Loucy (cell line): Measurements from ENCODE around the gene LFNG.
A peak's percentile ranks its signal among the peaks of the same experiment; 100 is the strongest.

ENCODE experiments used
- H2AFZ ChIP-seq: fragments of 200-600 bp; sonication (generic); 2 replicates; pipeline ENCODE4 v1.6.0; 2016; ENCODE audit warnings: antibody characterized with exemption, mild to moderate bottlenecking, low read length, moderate library complexity
- H3F3A ChIP-seq: fragments of 200-600 bp; 2 replicates; pipeline ENCODE4 v1.6.0; 2016; ENCODE audit warnings: antibody characterized with exemption, low read depth, mild to moderate bottlenecking
- H3K27me3 ChIP-seq: fragments of 200-600 bp; sonication (generic); 2 replicates; pipeline ENCODE4 v1.6.1; 2014; ENCODE audit warnings: low read length, mild to moderate bottlenecking; ENCODE audit not compliant: insufficient read depth, poor library complexity, severe bottlenecking
- H3K36me3 ChIP-seq: fragments of 200-600 bp; sonication (generic); 2 replicates; pipeline ENCODE4 v1.6.1; 2016; ENCODE audit warnings: low read length; ENCODE audit not compliant: insufficient read depth
- H3K4me1 ChIP-seq: fragments of 200-600 bp; sonication (generic); 2 replicates; pipeline ENCODE4 v1.5.1; 2014; ENCODE audit warnings: low read length, mild to moderate bottlenecking; ENCODE audit not compliant: insufficient read depth, poor library complexity, severe bottlenecking
- H3K4me2 ChIP-seq: fragments of 200-600 bp; sonication (generic); 2 replicates; pipeline ENCODE4 v1.6.0; 2014; ENCODE audit warnings: antibody characterized with exemption, low read length, low read depth, mild to moderate bottlenecking; ENCODE audit not compliant: poor library complexity, severe bottlenecking
- H3K4me3 ChIP-seq: fragments of 200-600 bp; sonication (generic); 2 replicates; pipeline ENCODE4 v1.5.1; 2014; ENCODE audit warnings: low read length, mild to moderate bottlenecking, mixed read lengths; ENCODE audit not compliant: poor library complexity, severe bottlenecking
- H3K79me2 ChIP-seq: fragments of 200-600 bp; sonication (generic); 2 replicates; pipeline ENCODE4 v1.6.1; 2014; ENCODE audit warnings: low read length; ENCODE audit not compliant: insufficient read depth
- H3K9ac ChIP-seq: fragments of 200-600 bp; sonication (generic); 2 replicates; pipeline ENCODE4 v1.6.0; 2014; ENCODE audit warnings: mild to moderate bottlenecking, low read depth, low read length, moderate library complexity; ENCODE audit not compliant: poor library complexity, severe bottlenecking
- H3K9me2 ChIP-seq: fragments of 200-600 bp; sonication (generic); replicated peaks from 2 replicates; pipeline ENCODE4 v1.6.1; 2016; ENCODE audit warnings: low read depth, low read length, mixed read lengths
- H3K9me3 ChIP-seq: fragments of 200-600 bp; sonication (generic); 2 replicates; pipeline ENCODE4 v1.6.1; 2014; ENCODE audit warnings: mild to moderate bottlenecking, antibody characterized with exemption, low read length, low read depth; ENCODE audit not compliant: insufficient read depth
- H4K20me1 ChIP-seq: fragments of 200-600 bp; sonication (generic); 2 replicates; pipeline ENCODE4 v1.6.0; 2014; ENCODE audit warnings: antibody characterized with exemption, low read length, mild to moderate bottlenecking; ENCODE audit not compliant: insufficient read depth, poor library complexity, severe bottlenecking
- EZH2phosphoT487 ChIP-seq: fragments of 200-600 bp; IDR thresholded peaks from 2 replicates; pipeline ENCODE4 v1.6.1; 2018; ENCODE audit warnings: antibody characterized with exemption, mild to moderate bottlenecking, moderate library complexity, borderline replicate concordance
- TF ChIP-seq, protein P1 (sequence below): fragments of 200-600 bp; sonication (generic); conservative IDR thresholded peaks from 2 replicates; pipeline ENCODE4 v1.5.1; 2014; ENCODE audit warnings: mild to moderate bottlenecking, antibody characterized with exemption, low read length

The LFNG gene

DNA sequence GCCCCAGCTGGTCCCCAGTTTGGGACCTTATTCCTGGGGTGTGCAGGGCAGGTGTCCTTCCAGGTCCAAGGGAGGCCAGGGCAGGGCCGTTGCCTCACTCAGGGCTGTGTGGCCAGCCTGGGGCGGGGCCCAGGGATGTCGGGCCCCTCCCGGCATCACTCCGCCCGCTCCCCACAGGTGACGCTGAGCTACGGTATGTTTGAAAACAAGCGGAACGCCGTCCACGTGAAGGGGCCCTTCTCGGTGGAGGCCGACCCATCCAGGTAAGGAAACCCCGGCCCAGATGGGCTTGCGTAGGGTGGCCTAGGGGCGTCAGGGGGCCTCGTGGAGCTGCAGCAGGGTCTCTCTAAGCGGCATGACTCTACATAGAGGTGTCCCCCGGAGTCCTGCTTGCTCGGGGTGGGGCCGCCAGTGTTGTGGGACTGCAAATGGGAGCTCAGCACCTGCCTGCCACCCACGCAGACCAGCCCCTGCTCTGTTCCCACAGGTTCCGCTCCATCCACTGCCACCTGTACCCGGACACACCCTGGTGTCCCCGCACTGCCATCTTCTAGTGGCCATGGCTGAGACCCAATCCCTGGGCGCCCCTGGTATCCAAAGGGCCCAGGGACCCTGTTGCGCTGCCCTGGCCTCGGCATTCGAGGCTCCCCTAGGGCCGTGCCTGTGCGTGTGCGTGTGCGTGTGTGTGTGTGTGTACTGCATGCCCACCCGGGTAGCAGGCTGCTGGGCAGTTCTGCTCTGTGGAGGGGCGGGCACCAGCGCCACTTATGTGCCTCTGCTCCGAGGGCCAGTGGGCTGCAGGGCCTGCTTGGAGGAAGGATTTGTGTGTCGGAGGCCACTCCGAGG lies 7.3 kb downstream of the LFNG start:
- Histone ChIP-seq H3K36me3 (no peaks in the 10 kb centered on the region), H4K20me1 (no peaks in the 10 kb centered on the region), H3K4me1 (peaks cover 49% of the 10 kb centered on the region), H3K9ac (no peak overlapping the region), H3F3A (peaks cover 3% of the 10 kb centered on the region; the same call in 1 of the 2 replicates), H3K4me3 (no peak overlapping the region), H3K79me2 (no peaks in the 10 kb centered on the region), H3K4me2 (no peak overlapping the region), H3K9me3 (no peaks in the 10 kb centered on the region), H3K9me2 (no peaks in the 10 kb centered on the region), H2AFZ (no peak overlapping the region), H3K27me3 (no peaks in the 10 kb centered on the region)
- TF ChIP-seq, protein P1, sequence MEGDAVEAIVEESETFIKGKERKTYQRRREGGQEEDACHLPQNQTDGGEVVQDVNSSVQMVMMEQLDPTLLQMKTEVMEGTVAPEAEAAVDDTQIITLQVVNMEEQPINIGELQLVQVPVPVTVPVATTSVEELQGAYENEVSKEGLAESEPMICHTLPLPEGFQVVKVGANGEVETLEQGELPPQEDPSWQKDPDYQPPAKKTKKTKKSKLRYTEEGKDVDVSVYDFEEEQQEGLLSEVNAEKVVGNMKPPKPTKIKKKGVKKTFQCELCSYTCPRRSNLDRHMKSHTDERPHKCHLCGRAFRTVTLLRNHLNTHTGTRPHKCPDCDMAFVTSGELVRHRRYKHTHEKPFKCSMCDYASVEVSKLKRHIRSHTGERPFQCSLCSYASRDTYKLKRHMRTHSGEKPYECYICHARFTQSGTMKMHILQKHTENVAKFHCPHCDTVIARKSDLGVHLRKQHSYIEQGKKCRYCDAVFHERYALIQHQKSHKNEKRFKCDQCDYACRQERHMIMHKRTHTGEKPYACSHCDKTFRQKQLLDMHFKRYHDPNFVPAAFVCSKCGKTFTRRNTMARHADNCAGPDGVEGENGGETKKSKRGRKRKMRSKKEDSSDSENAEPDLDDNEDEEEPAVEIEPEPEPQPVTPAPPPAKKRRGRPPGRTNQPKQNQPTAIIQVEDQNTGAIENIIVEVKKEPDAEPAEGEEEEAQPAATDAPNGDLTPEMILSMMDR: no peak
- no peak for TF ChIP-seq EZH2phosphoT487

DNA sequence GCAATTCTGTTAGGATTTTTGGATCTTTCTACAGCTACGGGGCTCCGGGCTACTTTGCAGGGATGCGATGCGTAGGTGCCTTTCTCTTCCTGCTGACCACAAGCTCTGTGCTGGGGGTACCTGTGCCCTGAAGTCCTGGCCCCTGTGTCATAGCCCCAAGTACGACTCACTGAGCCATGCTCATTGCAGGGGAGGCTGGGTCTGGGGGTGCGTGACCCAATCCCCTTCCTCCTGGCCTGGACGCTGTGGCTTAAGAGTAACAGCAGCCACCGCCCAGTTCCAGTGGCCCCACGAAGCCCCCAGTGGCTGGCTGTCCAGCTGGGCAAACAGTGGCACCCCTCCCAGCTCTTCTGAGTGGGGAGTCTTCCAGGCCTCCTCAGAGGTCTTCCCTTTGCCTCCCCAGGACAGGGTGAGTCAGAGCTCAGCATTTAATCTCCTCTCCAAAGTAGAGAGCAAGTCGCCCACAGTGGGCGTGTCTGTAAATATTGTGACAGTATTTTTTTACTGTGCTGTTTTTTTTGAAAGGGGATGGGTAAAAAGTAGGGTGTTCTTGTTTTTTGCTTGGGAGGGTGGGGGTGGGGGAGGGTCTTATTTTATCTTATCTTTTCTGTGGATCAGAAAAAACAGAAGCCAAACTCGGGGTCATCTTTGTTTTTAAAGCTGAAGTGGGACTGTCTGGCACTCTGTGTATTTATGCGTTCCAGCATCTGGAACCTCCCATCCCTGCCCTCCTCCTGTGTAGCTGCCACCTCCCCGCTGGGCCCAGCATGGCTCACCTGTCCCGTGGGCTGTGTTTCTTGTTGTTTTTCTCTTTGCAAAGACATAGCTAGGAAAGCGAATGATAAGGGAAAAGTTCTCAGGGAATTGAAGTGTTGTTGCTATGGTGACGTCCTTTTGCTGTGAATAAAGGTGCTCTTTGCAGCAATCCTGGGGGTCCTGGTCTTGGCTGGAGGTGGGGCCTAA lies 8.2 kb downstream of the LFNG start:
- no peak overlapping the region for H3K4me3 ChIP-seq
- H2AFZ ChIP-seq: no peak overlapping the region
- TF ChIP-seq EZH2phosphoT487: no peak
- TF ChIP-seq, protein P1: no peak
- no peaks in the 10 kb centered on the region for H3K79me2 ChIP-seq
- H3F3A ChIP-seq: peaks cover 3% of the 10 kb centered on the region; the same call in 1 of the 2 replicates
- H3K27me3 ChIP-seq: no peaks in the 10 kb centered on the region
- H3K9ac ChIP-seq: no peak overlapping the region
- H3K9me3 ChIP-seq: no peaks in the 10 kb centered on the region
- peaks cover 41% of the 10 kb centered on the region for H3K4me1 ChIP-seq
- H3K36me3 ChIP-seq: no peaks in the 10 kb centered on the region
- H4K20me1 ChIP-seq: no peaks in the 10 kb centered on the region
- no peaks in the 10 kb centered on the region for H3K9me2 ChIP-seq
- no peak overlapping the region for H3K4me2 ChIP-seq

DNA sequence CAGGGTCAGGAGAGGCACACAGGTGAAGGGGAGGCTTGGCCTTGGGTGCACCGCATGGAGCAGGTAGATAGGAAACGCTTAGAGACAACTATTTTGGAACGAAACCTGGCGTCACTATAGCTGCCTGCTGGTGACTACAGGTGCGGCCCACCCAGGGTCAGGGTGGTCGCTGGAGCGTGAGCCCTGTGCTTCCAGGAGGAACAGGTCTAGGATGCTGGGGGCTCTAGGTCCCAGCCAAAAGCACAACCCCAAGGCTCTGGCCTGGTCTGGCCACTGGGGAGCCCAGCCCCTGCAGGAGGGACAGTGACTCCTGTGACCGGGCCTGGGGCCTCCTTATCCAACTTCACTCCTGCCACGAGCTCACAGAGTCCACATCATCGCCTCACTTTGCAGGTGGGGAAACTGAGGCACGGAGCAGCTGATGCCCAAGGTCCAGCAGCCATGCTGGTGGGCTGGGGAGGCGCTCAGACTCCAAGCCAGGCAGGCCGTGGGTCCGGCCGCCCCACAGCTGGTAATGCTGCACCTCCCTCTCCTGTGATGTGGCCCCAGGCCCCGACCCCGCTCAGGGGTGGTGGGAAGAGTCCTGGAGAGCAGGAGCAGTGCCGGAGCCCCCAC lies 9.0 kb downstream of the LFNG start:
- Histone ChIP-seq H3K4me3 (peak overlapping the region; percentile 53), H3F3A (peaks cover 3% of the 10 kb centered on the region; the same call in 1 of the 2 replicates), H3K27me3 (no peaks in the 10 kb centered on the region), H3K36me3 (no peaks in the 10 kb centered on the region), H3K9me2 (no peaks in the 10 kb centered on the region), H4K20me1 (no peaks in the 10 kb centered on the region), H3K79me2 (no peaks in the 10 kb centered on the region), H3K4me1 (peaks cover 33% of the 10 kb centered on the region), H3K9ac (peak overlapping the region; percentile 72), H2AFZ (no peak overlapping the region), H3K9me3 (no peaks in the 10 kb centered on the region), H3K4me2 (peak overlapping the region; percentile 66)
- TF ChIP-seq EZH2phosphoT487: no peak
- TF ChIP-seq, protein P1: no peak
